ENCODE measurements around the gene REEP6.
"Not testable (repeated sequence)": the region's sequence is repeated elsewhere in the genome, so short reads cannot be mapped to it uniquely, and the experiment has no call there.

REEP6 gene

GRCh38 chr19:1532003-1532402 is 41.0 kb downstream of the REEP6 start:
- no peak overlapping the region for H3K27ac ChIP-seq (ENCODE audit: low read depth, low read length)
- H3K4me3 ChIP-seq (ENCODE audit: low read depth, low read length), result no peak overlapping the region
- H3K27me3 ChIP-seq (ENCODE audit: control insufficient read depth, insufficient read depth, low read length), result peaks cover 32% of the 10 kb centered on the region
- H3K4me1 ChIP-seq (ENCODE audit: control insufficient read depth, insufficient read depth, low read length), result no peaks in the 10 kb centered on the region
- no peak overlapping the region for H3K9ac ChIP-seq (ENCODE audit: low read length)
- no peaks in the 10 kb centered on the region for H3K9me3 ChIP-seq (ENCODE audit: control insufficient read depth, insufficient read depth, low read depth, low read length)
- H3K36me3 ChIP-seq (ENCODE audit: control insufficient read depth, insufficient read depth, low read length), result no peaks in the 10 kb centered on the region

DNA sequence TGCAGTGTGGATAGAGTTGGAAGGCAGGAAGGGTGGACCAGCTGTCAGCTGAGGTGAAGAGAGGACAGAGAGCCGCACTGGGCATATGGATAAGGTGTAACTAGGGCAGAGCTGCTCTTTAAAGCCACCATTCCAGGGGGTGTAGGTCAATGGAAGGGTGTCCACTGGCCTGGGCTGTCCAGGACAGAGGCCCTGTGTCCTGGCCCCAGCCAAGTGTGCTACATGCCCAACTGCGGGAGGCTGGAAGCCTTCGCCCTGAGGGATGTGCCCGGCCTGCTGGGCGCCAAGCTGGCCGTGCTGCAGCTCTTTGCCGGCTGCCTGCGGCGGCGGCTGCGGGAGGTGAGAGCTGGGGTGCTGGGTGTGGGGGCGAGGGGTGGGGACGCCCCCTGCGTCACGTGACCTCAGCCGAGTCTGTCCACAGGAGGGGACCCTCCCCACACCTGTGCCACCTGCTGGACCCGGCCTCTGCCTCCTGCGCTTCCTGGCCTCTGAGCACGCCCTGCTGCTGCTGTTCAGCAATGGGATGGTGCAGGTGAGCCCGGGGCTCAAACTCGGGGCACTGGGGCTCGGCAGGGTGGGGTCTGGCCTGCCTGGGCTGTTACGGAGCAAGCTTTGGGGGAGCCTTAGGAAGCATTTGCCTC is 42.6 kb downstream of the REEP6 start:
- Histone ChIP-seq H3K9me3 (ENCODE audit: control insufficient read depth, insufficient read depth, low read depth, low read length) (no peaks in the 10 kb centered on the region), H3K4me1 (ENCODE audit: control insufficient read depth, insufficient read depth, low read length) (no peaks in the 10 kb centered on the region), H3K27me3 (ENCODE audit: control insufficient read depth, insufficient read depth, low read length) (peaks cover 21% of the 10 kb centered on the region; the same call in 1 of the 2 replicates), H3K4me3 (ENCODE audit: low read depth, low read length) (no peak overlapping the region), H3K9ac (ENCODE audit: low read length) (no peak overlapping the region), H3K36me3 (ENCODE audit: control insufficient read depth, insufficient read depth, low read length) (no peaks in the 10 kb centered on the region), H3K27ac (ENCODE audit: low read depth, low read length) (no peak overlapping the region)

GRCh38 chr19:1534972-1535371 is 44.0 kb downstream of the REEP6 start:
- Histone ChIP-seq H3K27me3 (ENCODE audit: control insufficient read depth, insufficient read depth, low read length) (peaks cover 13% of the 10 kb centered on the region; the same call in 1 of the 2 replicates), H3K9ac (ENCODE audit: low read length) (no peak overlapping the region), H3K4me1 (ENCODE audit: control insufficient read depth, insufficient read depth, low read length) (no peaks in the 10 kb centered on the region), H3K27ac (ENCODE audit: low read depth, low read length) (no peak overlapping the region), H3K4me3 (ENCODE audit: low read depth, low read length) (no peak overlapping the region), H3K36me3 (ENCODE audit: control insufficient read depth, insufficient read depth, low read length) (no peaks in the 10 kb centered on the region), H3K9me3 (ENCODE audit: control insufficient read depth, insufficient read depth, low read depth, low read length) (no peaks in the 10 kb centered on the region)

DNA sequence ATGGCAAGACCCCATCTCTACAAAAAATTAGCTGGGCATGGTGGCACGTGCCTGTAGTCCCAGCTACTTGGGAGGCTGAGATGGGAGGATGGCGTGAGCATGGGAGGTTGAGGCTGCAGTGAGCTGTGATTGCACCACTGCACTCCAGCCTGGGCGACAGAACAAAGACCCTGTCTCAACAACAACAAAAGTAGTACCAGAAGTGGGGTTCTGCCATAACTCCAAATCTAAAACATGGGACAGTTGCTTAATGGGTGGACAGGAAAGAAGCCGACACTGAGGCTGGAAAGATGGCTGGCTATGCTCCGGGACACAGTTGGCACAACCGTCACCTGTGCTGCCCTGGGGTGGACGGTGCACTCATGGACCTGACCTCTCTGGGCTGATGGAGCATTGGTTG is 44.7 kb downstream of the REEP6 start:
- not testable (repeated sequence) for H3K27me3 ChIP-seq (ENCODE audit: control insufficient read depth, insufficient read depth, low read length); H3K36me3 ChIP-seq (ENCODE audit: control insufficient read depth, insufficient read depth, low read length); H3K27ac ChIP-seq (ENCODE audit: low read depth, low read length)

GRCh38 chr19:1538978-1539377 is 48.0 kb downstream of the REEP6 start:
- Histone ChIP-seq H3K36me3 (ENCODE audit: control insufficient read depth, insufficient read depth, low read length) (no peaks in the 10 kb centered on the region), H3K9me3 (ENCODE audit: control insufficient read depth, insufficient read depth, low read depth, low read length) (no peaks in the 10 kb centered on the region), H3K27ac (ENCODE audit: low read depth, low read length) (no peak overlapping the region), H3K4me1 (ENCODE audit: control insufficient read depth, insufficient read depth, low read length) (no peaks in the 10 kb centered on the region), H3K27me3 (ENCODE audit: control insufficient read depth, insufficient read depth, low read length) (peaks cover 9% of the 10 kb centered on the region; the same call in 1 of the 2 replicates), H3K4me3 (ENCODE audit: low read depth, low read length) (no peak overlapping the region), H3K9ac (ENCODE audit: low read length) (no peak overlapping the region)

More for the DNA sequence above, 44.7 kb downstream of the REEP6 start:
- H3K4me1 ChIP-seq (ENCODE audit: control insufficient read depth, insufficient read depth, low read length); H3K4me3 ChIP-seq (ENCODE audit: low read depth, low read length); H3K9me3 ChIP-seq (ENCODE audit: control insufficient read depth, insufficient read depth, low read depth, low read length); H3K9ac ChIP-seq (ENCODE audit: low read length): not testable (repeated sequence)

DNA sequence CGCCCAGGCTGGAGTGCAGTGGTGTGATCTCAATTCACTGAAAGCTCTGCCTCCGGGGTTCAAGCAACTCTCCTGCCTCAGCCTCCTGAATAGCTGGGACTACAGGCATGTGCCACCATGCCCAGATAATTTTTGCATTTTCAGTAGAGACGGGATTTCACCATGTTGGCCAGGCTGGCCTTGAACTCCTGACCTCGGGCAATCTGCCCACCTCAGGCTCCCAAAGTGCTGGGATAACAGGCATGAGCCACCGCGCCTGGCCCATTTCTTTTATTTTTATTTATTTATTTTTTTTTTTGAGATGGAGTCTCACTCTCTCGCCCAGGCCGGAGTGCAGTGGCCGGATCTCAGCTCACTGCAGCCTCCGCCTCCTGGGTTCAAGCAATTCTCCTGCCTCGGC is 48.8 kb downstream of the REEP6 start:
- not testable (repeated sequence) for H3K27ac ChIP-seq (ENCODE audit: low read depth, low read length); H3K9me3 ChIP-seq (ENCODE audit: control insufficient read depth, insufficient read depth, low read depth, low read length); H3K36me3 ChIP-seq (ENCODE audit: control insufficient read depth, insufficient read depth, low read length); H3K9ac ChIP-seq (ENCODE audit: low read length); H3K4me1 ChIP-seq (ENCODE audit: control insufficient read depth, insufficient read depth, low read length); H3K4me3 ChIP-seq (ENCODE audit: low read depth, low read length)
- peaks cover 13% of the 10 kb centered on the region; the same call in 1 of the 2 replicates for H3K27me3 ChIP-seq (ENCODE audit: control insufficient read depth, insufficient read depth, low read length)

GRCh38 chr19:1540365-1540925 is 49.5 kb downstream of the REEP6 start:
- Histone ChIP-seq H3K36me3 (ENCODE audit: control insufficient read depth, insufficient read depth, low read length) (no peaks in the 10 kb centered on the region), H3K4me3 (ENCODE audit: low read depth, low read length) (no peak overlapping the region), H3K4me1 (ENCODE audit: control insufficient read depth, insufficient read depth, low read length) (no peaks in the 10 kb centered on the region), H3K9ac (ENCODE audit: low read length) (no peak overlapping the region), H3K27me3 (ENCODE audit: control insufficient read depth, insufficient read depth, low read length) (peaks cover 14% of the 10 kb centered on the region; the same call in 1 of the 2 replicates), H3K27ac (ENCODE audit: low read depth, low read length) (no peak overlapping the region), H3K9me3 (ENCODE audit: control insufficient read depth, insufficient read depth, low read depth, low read length) (no peaks in the 10 kb centered on the region)

Measured in HUES6 (cell line).